Esophagus muscularis mucosa (tissue), 4 donors: ENCODE results near the gene PARD6G. TPM values are rescaled to one million over a fixed set of nuclear protein-coding genes. Genes with fewer than 3 reads are reported as not detected.

ENCODE experiments used
- DNase-seq: peaks from one replicate; pipeline ENCODE4 v3.0.0-alpha.2; 2017; ENCODE audit errors: extremely low spot score
- H3K27ac ChIP-seq, 4 donors: fragments of 200-600 bp; sonication (generic); replicated peaks in 1 of 4; 1 replicate in 3 of 4; 2 replicates in 1 of 4; pipeline ENCODE4 v1.5.1; 2016 to 2019; ENCODE audit warnings: mild to moderate bottlenecking in 1 of 4
- H3K27me3 ChIP-seq, 4 donors: fragments of 200-600 bp; sonication (generic); one replicate each; pipeline versions ENCODE4 v1.5.1 to v1.6.0; 2016 to 2019
- H3K36me3 ChIP-seq, 4 donors: fragments of 200-600 bp; sonication (generic); one replicate each; pipeline ENCODE4 v1.5.1; 2016 to 2019
- H3K4me1 ChIP-seq, 4 donors: fragments of 200-600 bp; sonication (generic); one replicate each; pipeline ENCODE4 v1.5.1; 2016 to 2019
- H3K4me3 ChIP-seq, 4 donors: fragments of 200-600 bp; sonication (generic); 1 replicate in 2 of 4; 2 replicates in 2 of 4; pipeline ENCODE4 v1.5.1; 2016 to 2019; ENCODE audit warnings: mild to moderate bottlenecking in 4 of 4, moderate library complexity in 1 of 4
- H3K9me3 ChIP-seq, 4 donors: fragments of 200-600 bp; sonication (generic); 1 replicate in 3 of 4; 2 replicates in 1 of 4; pipeline ENCODE4 v1.5.1; 2016 to 2019
- CTCF ChIP-seq, 3 experiments: fragments of 200-600 bp in 2 of 3; fragments of 450-650 bp in 1 of 3; sonication (generic) in 2 of 3; IDR thresholded peaks; one replicate each; pipeline ENCODE4 v1.5.1; 2017 to 2019; ENCODE audit warnings: antibody characterized with exemption in 3 of 3, mild to moderate bottlenecking in 2 of 3, moderate library complexity in 1 of 3
- EP300 ChIP-seq: sonication (generic); formaldehyde crosslinking; IDR thresholded peaks from one replicate; pipeline ENCODE4 v1.6.1; 2017; ENCODE audit warnings: antibody characterized with exemption
- POLR2A ChIP-seq: fragments of 450-650 bp; IDR thresholded peaks from one replicate; pipeline ENCODE4 v1.6.1; 2017; ENCODE audit warnings: antibody characterized with exemption, moderate library complexity, mild to moderate bottlenecking, low read depth
- POLR2AphosphoS5 ChIP-seq, 2 donors: sonication (generic); formaldehyde crosslinking; IDR thresholded peaks; one replicate each; pipeline ENCODE4 v1.6.1; 2017; ENCODE audit warnings: antibody characterized with exemption in 2 of 2
- WGBS: methylation state at CpG from one replicate; pipeline ENCODE4 v1.1.5; 2018; 5-methylcytosine and 5-hydroxymethylcytosine counted together
- intact Hi-C: fragments of 100-400 bp; cut with DNase I; formaldehyde crosslinking; loops from one replicate; pipeline ENCODE4 v1.15.1; 2023
- total RNA-seq, 4 donors: library from RNA; depleted of rRNA; stranded (reverse); fragments of >200 nt; gene quantifications; one replicate each; pipeline versions ENCODE4 v1.1.0 to v1.2.1, GENCODE V29; 2016

Gene PARD6G
- total RNA-seq, 4 donors from 2014 or later, result 5.4 to 11.3 (median 10.4) TPM

- peaks cover 30 to 72% (median 60%) of the 10 kb centered on the region in 4 donors for H3K36me3 ChIP-seq
- intact Hi-C loops, result no loop called here
- H3K4me3 ChIP-seq, result no peak overlapping the region
- H3K9me3 ChIP-seq, result no peaks in the 10 kb centered on the region
- no peak for TF ChIP-seq CTCF (IDR thresholded peaks at IDR 0.05)
- TF ChIP-seq POLR2AphosphoS5 (IDR thresholded peaks at IDR 0.05), result no peak
- no peak for TF ChIP-seq POLR2A
- TF ChIP-seq EP300, result no peak
- DNase-seq, result peak; percentile 55
- WGBS, result 74% methylated on average over 5 of the region's 12 CpGs
- H3K27me3 ChIP-seq, result no peaks in the 10 kb centered on the region
- H3K4me1 ChIP-seq, result no peaks in the 10 kb centered on the region
- H3K27ac ChIP-seq, result no peak overlapping the region
Measured at GRCh38 chr18:80137976-80138375, 109.3 kb downstream of the PARD6G start.

GRCh38 chr18:80137137-80137536 lies 110.2 kb downstream of the PARD6G start:
- H3K36me3 ChIP-seq, result peaks cover 30 to 79% (median 62%) of the 10 kb centered on the region in 4 donors
- DNase-seq, result no peak
- intact Hi-C loops, result no loop called here
- no peaks in the 10 kb centered on the region for H3K27me3 ChIP-seq
- no peak overlapping the region for H3K4me3 ChIP-seq
- no peaks in the 10 kb centered on the region for H3K9me3 ChIP-seq
- 95% methylated on average over 13 of the region's 14 CpGs for WGBS
- H3K27ac ChIP-seq, result no peak overlapping the region
- no peak for TF ChIP-seq CTCF (IDR thresholded peaks at IDR 0.05)
- TF ChIP-seq POLR2A, result no peak
- no peak for TF ChIP-seq POLR2AphosphoS5 (IDR thresholded peaks at IDR 0.05)
- TF ChIP-seq EP300, result no peak
- no peaks in the 10 kb centered on the region for H3K4me1 ChIP-seq

GRCh38 chr18:80136679-80137078 lies 110.6 kb downstream of the PARD6G start:
- intact Hi-C loops, result no loop called here
- H3K27me3 ChIP-seq, result no peaks in the 10 kb centered on the region
- WGBS, result 77% methylated on average over 7 of the region's 8 CpGs
- no peaks in the 10 kb centered on the region for H3K9me3 ChIP-seq
- TF ChIP-seq EP300 (no peak), POLR2AphosphoS5 (IDR thresholded peaks at IDR 0.05) (no peak), CTCF (IDR thresholded peaks at IDR 0.05) (no peak), POLR2A (no peak)
- H3K27ac ChIP-seq, result no peak overlapping the region
- H3K36me3 ChIP-seq, result peaks cover 30 to 79% (median 61%) of the 10 kb centered on the region in 4 donors
- H3K4me1 ChIP-seq, result no peaks in the 10 kb centered on the region
- peak; percentile 29 for DNase-seq
- no peak overlapping the region for H3K4me3 ChIP-seq

- H3K4me3 ChIP-seq, result no peak overlapping the region
- H3K27ac ChIP-seq, result no peak overlapping the region
- no peaks in the 10 kb centered on the region for H3K27me3 ChIP-seq
- DNase-seq, result peak; percentile 37
- 96% methylated on average over 1 of the region's 1 CpG for WGBS
- no peaks in the 10 kb centered on the region for H3K4me1 ChIP-seq
- peaks cover 30 to 76% (median 61%) of the 10 kb centered on the region in 4 donors for H3K36me3 ChIP-seq
- no peaks in the 10 kb centered on the region for H3K9me3 ChIP-seq
- TF ChIP-seq CTCF (IDR thresholded peaks at IDR 0.05) (no peak), POLR2A (no peak), POLR2AphosphoS5 (IDR thresholded peaks at IDR 0.05) (no peak), EP300 (no peak)
- intact Hi-C loops, result no loop called here
Measured at GRCh38 chr18:80135136-80135535, 112.2 kb downstream of the PARD6G start.

GRCh38 chr18:80133124-80133523 lies 114.2 kb downstream of the PARD6G start:
- intact Hi-C loops, result no loop called here
- Histone ChIP-seq H3K27me3 (no peaks in the 10 kb centered on the region), H3K4me1 (no peaks in the 10 kb centered on the region), H3K27ac (no peak overlapping the region), H3K9me3 (no peaks in the 10 kb centered on the region), H3K36me3 (peaks cover 29 to 60% (median 49%) of the 10 kb centered on the region in 4 donors), H3K4me3 (no peak overlapping the region)
- WGBS, result 62% methylated on average over 1 of the region's 1 CpG
- DNase-seq, result peak; percentile 29
- TF ChIP-seq POLR2A (no peak), POLR2AphosphoS5 (IDR thresholded peaks at IDR 0.05) (no peak), CTCF (IDR thresholded peaks at IDR 0.05) (no peak), EP300 (no peak)
